CD8-positive, alpha-beta memory T cell (primary cell): ENCODE data around the gene PIAS4. TPM values are rescaled to one million over a fixed set of nuclear protein-coding genes. Genes with fewer than 3 reads are reported as not detected.
A peak's percentile ranks its signal among the peaks of the same experiment; 100 is the strongest.

Source experiments
- CTCF ChIA-PET: fragments of 350-600 bp; sonication (Branson Sonifier 250); formaldehyde crosslinking; loops from one replicate; lab custom pipeline; 2021; ENCODE audit warnings: antibody characterized with exemption; lab: Charles Lee
- POLR2A ChIA-PET: fragments of 350-600 bp; sonication (Branson Sonifier 250); formaldehyde crosslinking; loops from one replicate; lab custom pipeline; 2021; ENCODE audit warnings: antibody characterized with exemption; lab: Charles Lee
- DNase-seq, 5 donors: peaks; one replicate each; pipeline versions ENCODE4 v3.0.0 to v3.0.0-alpha.2; 2020 to 2022; ENCODE audit warnings: mixed read lengths in 1 of 5
- H3K27ac ChIP-seq: one replicate; pipeline ENCODE4 v1.7.0; 2013; ENCODE audit warnings: low read depth, mild to moderate bottlenecking, low read length, moderate library complexity
- H3K27me3 ChIP-seq: 2 replicates; pipeline ENCODE4 v1.7.0; 2013; ENCODE audit warnings: low read length, mild to moderate bottlenecking; ENCODE audit not compliant: insufficient read depth, poor library complexity, severe bottlenecking
- H3K36me3 ChIP-seq: 2 replicates; pipeline ENCODE4 v1.7.0; 2013; ENCODE audit warnings: mild to moderate bottlenecking, low read length, moderate library complexity; ENCODE audit not compliant: insufficient read depth
- H3K4me1 ChIP-seq: 2 replicates; pipeline ENCODE4 v1.7.0; 2013; ENCODE audit warnings: mild to moderate bottlenecking, low read length, moderate library complexity; ENCODE audit not compliant: insufficient read depth
- H3K4me3 ChIP-seq: 2 replicates; pipeline ENCODE4 v1.7.0; 2013; ENCODE audit warnings: mild to moderate bottlenecking, low read length
- H3K9me3 ChIP-seq: 2 replicates; pipeline ENCODE4 v1.7.0; 2013; ENCODE audit warnings: mild to moderate bottlenecking, low read length
- H3K27ac Mint-ChIP-seq, 8 donors: one replicate each; pipeline ENCODE4 v1.8.0; 2020 to 2021; ENCODE audit warnings: mixed read lengths in 8 of 8, mild to moderate bottlenecking in 6 of 8, inconsistent platforms in 3 of 8, moderate library complexity in 3 of 8
- H3K27me3 Mint-ChIP-seq, 2 donors: one replicate each; pipeline ENCODE4 v1.8.0; 2020 to 2021; ENCODE audit warnings: mixed read lengths in 2 of 2, mild to moderate bottlenecking in 1 of 2, moderate library complexity in 1 of 2
- H3K36me3 Mint-ChIP-seq, 3 donors: one replicate each; pipeline ENCODE4 v1.8.0; 2020 to 2021; ENCODE audit warnings: mixed read lengths in 3 of 3, inconsistent platforms in 1 of 3, mild to moderate bottlenecking in 1 of 3
- H3K4me1 Mint-ChIP-seq, 3 donors: one replicate each; pipeline ENCODE4 v1.8.0; 2020 to 2021; ENCODE audit warnings: mixed read lengths in 3 of 3, inconsistent platforms in 1 of 3, mild to moderate bottlenecking in 1 of 3
- H3K4me3 Mint-ChIP-seq, 7 donors: one replicate each; pipeline ENCODE4 v1.8.0; 2020 to 2021; ENCODE audit warnings: mixed read lengths in 7 of 7, mild to moderate bottlenecking in 6 of 7, moderate library complexity in 4 of 7, inconsistent platforms in 2 of 7
- H3K9me3 Mint-ChIP-seq, 5 donors: one replicate each; pipeline ENCODE4 v1.8.0; 2020 to 2022; ENCODE audit warnings: mixed read lengths in 5 of 5, mild to moderate bottlenecking in 3 of 5, moderate library complexity in 2 of 5, inconsistent platforms in 1 of 5
- polyA plus RNA-seq: library from polyadenylated mRNA; unstranded; fragments of 300-500 nt; fragmentation: Illumina TruSeq; gene quantifications from one replicate; pipeline ENCODE4 v1.2.3, GENCODE V29; 2021
- total RNA-seq, 2 experiments: library from RNA; stranded (reverse); gene quantifications; one replicate each; pipeline ENCODE4 v1.2.3, GENCODE V29; 2021

PIAS4 gene
- total and polyA plus RNA-seq, 3 experiments from 2014 or later: 6.3 to 33.8 (median 29.1) TPM

DNA sequence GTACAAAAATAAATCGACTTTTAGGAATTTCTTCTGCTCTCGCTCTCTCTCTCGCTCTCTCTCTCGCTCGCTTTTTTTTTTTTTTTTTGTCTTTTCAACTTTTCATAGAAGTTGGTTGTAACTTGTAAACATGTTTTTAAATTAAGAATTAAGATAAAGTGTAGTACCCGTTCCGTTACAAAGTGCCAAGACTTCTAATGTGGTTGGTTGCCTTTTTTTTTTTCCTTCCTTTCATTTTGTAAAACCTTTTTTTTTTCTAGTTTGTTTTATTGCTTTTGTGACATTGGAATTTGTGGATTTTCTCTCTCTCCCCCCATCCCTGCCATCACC, 38.8 kb downstream of the PIAS4 start:
- peak in 1 of 5 donors; percentile 47 for DNase-seq
- no peaks in the 10 kb centered on the region for H3K9me3 Mint-ChIP-seq
- ChIA-PET CTCF (no interaction called here), POLR2A (no interaction called here)
- peak overlapping the region in 1 of 7 donors; percentile 48 for H3K4me3 Mint-ChIP-seq
- no peaks in the 10 kb centered on the region for H3K36me3 ChIP-seq
- H3K27ac ChIP-seq: no peak overlapping the region
- peaks cover 0 to 2% of the 10 kb centered on the region in 2 donors for H3K27me3 Mint-ChIP-seq
- H3K4me1 ChIP-seq: no peaks in the 10 kb centered on the region
- H3K27ac Mint-ChIP-seq: peak overlapping the region in 5 of 8 donors; percentile 43 to 81 (median 52)
- H3K27me3 ChIP-seq: no peaks in the 10 kb centered on the region
- H3K9me3 ChIP-seq: no peaks in the 10 kb centered on the region
- H3K36me3 Mint-ChIP-seq: peaks cover 3 to 60% (median 10%) of the 10 kb centered on the region in 3 donors
- no peak overlapping the region for H3K4me3 ChIP-seq
- peaks cover 17 to 29% (median 26%) of the 10 kb centered on the region in 3 donors for H3K4me1 Mint-ChIP-seq

GRCh38 chr19:4046946-4047683, 39.6 kb downstream of the PIAS4 start:
- H3K4me3 ChIP-seq: no peak overlapping the region
- Mint-ChIP-seq H3K9me3 (no peaks in the 10 kb centered on the region), H3K27ac (peak overlapping the region in 1 of 8 donors; percentile 48), H3K36me3 (peaks cover 6 to 64% (median 10%) of the 10 kb centered on the region in 3 donors), H3K4me1 (peaks cover 20 to 37% (median 28%) of the 10 kb centered on the region in 3 donors), H3K4me3 (no peak overlapping the region), H3K27me3 (peaks cover 0 to 2% of the 10 kb centered on the region in 2 donors)
- CTCF ChIA-PET: no interaction called here
- DNase-seq: no peak
- no peaks in the 10 kb centered on the region for H3K9me3 ChIP-seq
- POLR2A ChIA-PET: interaction anchor here (0.7 to 0.8 kb wide), 2 partner anchors 10 to 62 kb away, joined by 3 to 4 read pairs; no protein-coding TSS in a partner anchor
- no peaks in the 10 kb centered on the region for H3K4me1 ChIP-seq
- H3K27me3 ChIP-seq: no peaks in the 10 kb centered on the region
- no peaks in the 10 kb centered on the region for H3K36me3 ChIP-seq
- H3K27ac ChIP-seq: no peak overlapping the region

DNA sequence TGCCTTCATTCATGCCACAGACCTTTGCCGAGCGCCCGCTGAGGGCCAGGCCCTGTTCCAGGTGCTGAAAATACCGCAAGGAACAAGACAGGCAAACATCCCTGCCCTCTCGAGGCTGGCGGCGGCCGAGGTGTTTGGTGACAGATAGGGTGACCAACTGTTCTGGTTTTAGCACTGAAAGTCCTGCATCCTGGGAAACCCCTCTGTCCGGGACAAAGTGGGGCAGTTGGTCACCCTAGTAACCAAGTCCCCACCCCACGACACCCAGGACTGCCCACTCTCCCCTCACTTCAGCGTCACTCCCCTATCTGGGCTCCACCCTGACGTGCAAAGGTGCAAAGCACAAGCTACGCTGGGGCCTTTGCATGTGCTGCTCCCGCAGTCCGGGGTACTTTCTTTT, 41.9 kb downstream of the PIAS4 start:
- no peak overlapping the region for H3K4me3 Mint-ChIP-seq
- H3K36me3 Mint-ChIP-seq: peaks cover 13 to 76% (median 16%) of the 10 kb centered on the region in 3 donors
- ChIA-PET POLR2A (interaction anchor here (0.6 kb wide), 3 partner anchors 10 to 563 kb away, joined by 3 read pairs; no protein-coding TSS in a partner anchor), CTCF (interaction anchor here (1.4 kb wide), 1 partner anchor 91 kb away, joined by 5 read pairs; no protein-coding TSS in a partner anchor)
- H3K27ac ChIP-seq: no peak overlapping the region
- H3K4me1 ChIP-seq: peaks cover 14% of the 10 kb centered on the region
- peaks cover 12% of the 10 kb centered on the region for H3K36me3 ChIP-seq
- H3K4me1 Mint-ChIP-seq: peaks cover 31 to 51% (median 41%) of the 10 kb centered on the region in 3 donors
- peaks cover 0 to 3% of the 10 kb centered on the region in 2 donors for H3K27me3 Mint-ChIP-seq
- H3K9me3 ChIP-seq: no peaks in the 10 kb centered on the region
- H3K4me3 ChIP-seq: no peak overlapping the region
- no peaks in the 10 kb centered on the region for H3K27me3 ChIP-seq
- H3K27ac Mint-ChIP-seq: peak overlapping the region in 3 of 8 donors; percentile 14 to 66 (median 53)
- DNase-seq: no peak
- H3K9me3 Mint-ChIP-seq: no peaks in the 10 kb centered on the region

- ChIA-PET CTCF (no interaction called here), POLR2A (no interaction called here)
- peaks cover 16% of the 10 kb centered on the region for H3K36me3 ChIP-seq
- DNase-seq: no peak
- no peaks in the 10 kb centered on the region for H3K27me3 ChIP-seq
- Mint-ChIP-seq H3K27ac (peak overlapping the region; percentile 54 to 96 (median 80)), H3K4me1 (peaks cover 30 to 55% (median 41%) of the 10 kb centered on the region in 3 donors), H3K27me3 (peaks cover 0 to 7% of the 10 kb centered on the region in 2 donors), H3K9me3 (no peaks in the 10 kb centered on the region), H3K4me3 (peak overlapping the region in 4 of 7 donors; percentile 37 to 76 (median 46)), H3K36me3 (peaks cover 13 to 78% (median 19%) of the 10 kb centered on the region in 3 donors)
- H3K9me3 ChIP-seq: no peaks in the 10 kb centered on the region
- peaks cover 14% of the 10 kb centered on the region for H3K4me1 ChIP-seq
- H3K27ac ChIP-seq: no peak overlapping the region
- H3K4me3 ChIP-seq: no peak overlapping the region
Measured at GRCh38 chr19:4051175-4052101, 43.9 kb downstream of the PIAS4 start.

DNA sequence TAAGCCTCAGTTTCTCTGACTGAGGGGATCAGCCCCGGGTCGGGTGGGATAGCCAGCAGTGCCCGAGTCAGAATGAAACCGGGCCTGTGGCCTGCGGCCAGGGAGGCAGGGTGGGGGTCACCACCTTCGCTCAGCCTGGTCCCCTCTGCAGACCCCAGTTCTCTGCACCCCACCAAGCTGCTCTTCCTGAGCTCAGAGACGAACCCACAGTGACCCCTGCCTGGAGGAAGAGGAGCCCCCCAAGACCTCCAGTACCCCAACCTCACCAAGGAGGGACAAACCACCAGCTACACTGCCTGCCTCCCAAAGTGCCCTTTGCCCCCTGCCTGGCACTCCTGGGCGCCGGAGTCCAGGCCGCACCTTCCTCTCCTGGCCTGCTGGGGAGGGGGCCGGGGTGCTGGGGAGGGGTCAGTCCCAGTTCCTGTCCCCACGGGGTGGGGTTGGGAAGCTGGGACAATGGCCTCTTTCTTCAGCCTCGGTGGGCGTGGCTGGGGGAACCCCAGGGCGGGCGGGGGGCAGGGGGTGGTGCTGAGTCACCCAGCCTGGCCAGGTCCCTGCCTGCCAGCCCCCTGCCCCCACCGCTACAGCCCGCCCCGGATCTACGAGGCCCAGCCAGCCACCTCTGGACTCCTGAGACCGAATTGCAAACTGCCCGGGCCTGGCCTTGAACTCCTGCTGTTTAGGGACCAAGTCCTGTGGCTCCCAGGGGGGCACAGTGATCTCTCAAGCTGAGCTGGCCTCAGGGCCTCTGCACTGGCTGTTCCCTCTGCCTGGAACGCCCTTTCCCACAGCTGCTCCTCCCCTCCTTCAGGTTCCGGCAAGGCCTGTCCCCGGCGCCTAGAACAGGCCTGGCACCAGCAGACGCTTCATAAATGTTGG, 44.8 kb downstream of the PIAS4 start:
- ChIA-PET POLR2A (no interaction called here), CTCF (no interaction called here)
- peak overlapping the region in 7 of 8 donors; percentile 50 to 96 (median 76) for H3K27ac Mint-ChIP-seq
- no peaks in the 10 kb centered on the region for H3K9me3 ChIP-seq
- no peak overlapping the region for H3K4me3 ChIP-seq
- H3K27me3 Mint-ChIP-seq: peaks cover 0 to 6% of the 10 kb centered on the region in 2 donors
- peaks cover 14% of the 10 kb centered on the region for H3K4me1 ChIP-seq
- peaks cover 13 to 76% (median 18%) of the 10 kb centered on the region in 3 donors for H3K36me3 Mint-ChIP-seq
- H3K9me3 Mint-ChIP-seq: no peaks in the 10 kb centered on the region
- H3K27me3 ChIP-seq: no peaks in the 10 kb centered on the region
- peaks cover 16% of the 10 kb centered on the region for H3K36me3 ChIP-seq
- peaks cover 31 to 58% (median 42%) of the 10 kb centered on the region in 3 donors for H3K4me1 Mint-ChIP-seq
- H3K4me3 Mint-ChIP-seq: peak overlapping the region in 6 of 7 donors; percentile 23 to 74 (median 64)
- no peak overlapping the region for H3K27ac ChIP-seq
- DNase-seq: peak in 1 of 5 donors; percentile 32

- Mint-ChIP-seq H3K9me3 (no peaks in the 10 kb centered on the region), H3K36me3 (peaks cover 13 to 75% (median 18%) of the 10 kb centered on the region in 3 donors), H3K27ac (peak overlapping the region; percentile 55 to 94 (median 69)), H3K4me3 (peak overlapping the region in 6 of 7 donors; percentile 39 to 74 (median 64)), H3K27me3 (peaks cover 0 to 8% of the 10 kb centered on the region in 2 donors), H3K4me1 (peaks cover 36 to 64% (median 48%) of the 10 kb centered on the region in 3 donors)
- Histone ChIP-seq H3K27me3 (no peaks in the 10 kb centered on the region), H3K36me3 (peaks cover 16% of the 10 kb centered on the region), H3K9me3 (no peaks in the 10 kb centered on the region), H3K4me1 (peaks cover 14% of the 10 kb centered on the region), H3K4me3 (no peak overlapping the region), H3K27ac (no peak overlapping the region)
- CTCF ChIA-PET: no interaction called here
- POLR2A ChIA-PET: no interaction called here
- no peak for DNase-seq
Measured at GRCh38 chr19:4052993-4053422, 45.5 kb downstream of the PIAS4 start.
